NCI-H1436 treated with DMSO at 0.1 percent for 48 hours (cell line): ENCODE data around the gene FAM217B.

Experiments used
- DNase-seq: peaks from one replicate; lab custom pipeline; 2025; lab: John Stamatoyannopoulos, UW

FAM217B gene

DNA sequence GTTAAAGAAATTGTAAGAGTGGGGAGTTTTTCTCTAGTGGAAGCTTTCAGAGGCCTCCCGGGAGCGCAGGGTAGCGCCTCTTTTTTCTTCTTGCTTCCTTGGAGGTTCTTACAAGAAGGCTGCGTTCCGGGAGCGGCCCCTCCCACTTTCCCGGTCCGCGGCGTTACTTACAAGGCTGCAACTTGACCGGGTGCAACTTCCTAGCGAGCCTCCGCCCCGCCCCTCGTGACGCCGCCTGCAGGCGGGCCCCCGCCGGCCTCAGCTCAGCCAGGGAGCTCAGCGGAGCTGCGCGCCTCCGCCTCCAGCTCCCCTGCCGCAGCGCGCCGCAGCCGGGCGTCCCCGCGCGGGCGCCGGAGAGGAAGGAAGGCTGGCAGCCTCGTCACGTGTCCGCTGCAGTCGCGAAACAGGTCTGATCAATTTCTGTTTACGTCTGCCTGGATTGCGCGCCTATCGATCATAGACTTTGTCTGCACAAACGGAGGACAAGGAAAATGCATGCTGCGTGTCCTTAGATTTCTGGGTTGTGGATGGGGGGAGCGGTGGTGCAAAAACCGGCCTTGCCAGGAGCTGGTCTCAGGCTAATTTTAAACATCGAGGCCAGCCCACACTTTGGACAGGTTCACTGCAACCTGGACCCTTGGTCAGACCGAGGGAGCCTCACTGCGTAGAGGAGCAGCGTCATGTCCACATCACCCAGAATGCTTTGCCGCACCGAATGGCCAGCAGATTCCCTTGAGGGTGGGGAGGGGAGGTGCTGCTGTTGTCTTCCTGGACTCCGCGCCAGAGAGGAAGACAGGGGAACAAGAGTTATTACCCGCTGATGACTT, at the start of gene FAM217B, which contains the start of gene PPP1R3D:
Gene FAM217B, plus strand, starts transcription at position 261 of the 827 bp plus-strand sequence. CDS start 3,555 bp downstream, outside the sequence.
Gene PPP1R3D, minus strand, starts transcription at position 177 of the 827 bp plus-strand sequence. CDS start 374 bp downstream, outside the sequence.
- DNase-seq: peak; percentile 48

DNA sequence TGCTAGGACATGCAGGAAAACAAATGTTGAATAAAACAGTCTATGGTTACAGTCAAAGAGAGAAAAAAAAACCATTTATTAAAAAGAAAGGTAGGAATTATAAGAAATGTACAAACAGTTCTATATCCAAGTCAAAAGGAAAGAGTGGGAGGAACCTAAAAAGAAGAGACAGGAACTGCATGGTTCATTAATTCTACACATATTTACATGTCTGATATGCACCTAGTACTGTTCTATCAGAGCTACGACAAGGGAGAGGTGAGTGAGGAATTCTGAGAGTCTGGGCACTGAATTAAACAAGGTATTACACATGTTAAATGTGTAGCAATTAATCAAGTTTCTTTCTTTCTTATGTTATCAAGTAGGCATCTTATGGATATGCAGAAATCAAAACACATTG, 48.6 kb upstream of the FAM217B start:
- no peak for DNase-seq

DNA sequence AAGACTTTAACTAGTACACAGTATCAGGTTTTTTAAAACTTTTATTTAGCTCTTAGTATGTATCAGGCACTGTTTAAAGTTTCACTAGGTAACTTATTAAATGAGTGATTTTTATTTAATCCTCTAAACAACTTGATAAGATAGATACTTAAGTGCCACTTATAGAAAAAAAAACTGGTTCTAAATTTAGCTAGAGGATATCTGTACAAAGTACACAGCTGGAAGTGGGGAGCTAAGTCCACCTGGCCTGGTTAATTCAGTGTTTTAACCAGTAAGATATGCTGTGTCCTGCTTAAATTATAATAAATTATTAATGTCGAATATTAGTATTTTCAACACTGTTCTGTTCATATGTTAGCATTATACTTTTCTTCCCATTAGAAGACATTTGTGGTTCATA, 44.3 kb upstream of the FAM217B start:
- DNase-seq: no peak

DNA sequence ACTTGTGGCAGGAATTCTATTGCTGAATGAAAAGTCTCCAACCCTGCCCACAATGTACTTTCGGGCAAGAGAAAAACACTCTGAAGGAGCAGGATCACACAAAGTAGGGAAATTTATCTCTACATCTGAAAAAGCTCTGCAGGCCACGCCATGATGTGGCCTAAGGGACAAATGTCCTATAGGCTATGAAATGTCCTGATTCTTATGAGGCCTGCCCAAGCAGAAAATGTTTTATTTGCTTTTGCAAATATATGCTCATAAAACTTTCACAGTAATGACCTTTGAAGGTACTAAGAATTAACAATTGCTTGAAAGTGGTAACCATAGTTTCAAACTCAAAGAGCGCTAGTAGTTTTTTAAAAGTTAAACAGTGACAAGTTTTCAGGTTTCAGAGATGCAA, 37.7 kb upstream of the FAM217B start:
- no peak for DNase-seq

DNA sequence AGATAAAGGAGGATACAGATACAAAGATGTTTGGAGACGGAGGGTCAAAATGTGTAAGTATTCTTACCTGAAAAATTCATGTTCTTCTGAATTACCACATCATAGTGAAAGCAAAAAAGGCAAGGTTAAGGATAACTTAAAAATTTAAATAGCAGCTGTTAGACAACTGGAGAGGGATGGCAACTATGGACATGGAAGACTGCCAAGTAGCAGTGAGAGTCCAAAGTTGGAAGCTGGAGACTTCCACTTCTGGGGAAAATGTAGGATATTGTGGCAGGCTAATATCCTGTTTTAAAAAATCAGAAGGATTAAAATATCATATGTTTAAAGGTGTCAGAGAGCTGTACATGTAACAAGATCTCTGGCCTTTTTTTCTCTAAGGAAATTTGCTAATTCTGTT, 36.6 kb upstream of the FAM217B start:
- no peak for DNase-seq

DNA sequence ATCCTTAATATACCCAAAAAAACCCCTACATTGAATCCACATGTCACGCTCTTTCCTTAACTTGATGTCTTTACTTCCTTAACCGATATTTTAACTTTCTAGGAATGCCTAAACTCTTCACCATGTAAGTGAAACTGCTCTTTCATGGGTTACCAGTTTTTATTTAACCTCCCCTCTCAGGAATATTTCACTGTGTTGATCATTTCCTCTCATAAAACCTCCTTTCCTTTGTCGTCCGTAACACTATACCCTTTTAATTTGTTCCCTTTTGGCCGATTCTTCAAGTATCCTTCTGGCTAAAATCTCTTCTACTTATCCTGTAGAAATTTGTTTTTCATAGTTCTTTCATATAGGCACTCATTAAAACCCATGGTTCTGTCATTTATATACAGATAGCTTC, 31.3 kb upstream of the FAM217B start:
- DNase-seq: no peak

DNA sequence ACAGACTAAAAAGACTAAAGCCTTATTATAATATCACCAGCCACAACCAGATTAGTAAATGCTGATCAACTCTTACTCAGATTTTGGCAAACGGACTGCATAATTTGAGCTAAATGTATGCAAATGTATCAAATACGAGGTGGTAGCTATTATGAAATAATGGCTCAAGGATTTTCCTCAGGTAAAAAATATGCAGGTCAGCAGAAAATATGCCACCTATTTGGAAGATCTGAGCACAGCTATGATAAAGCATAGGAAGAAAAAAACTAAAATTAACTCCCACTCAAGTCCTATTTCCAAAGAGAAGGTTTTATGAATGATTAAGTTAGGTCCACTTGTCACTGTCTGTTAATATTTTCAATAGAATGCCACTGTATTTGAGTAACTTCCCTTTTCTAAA, 29.1 kb upstream of the FAM217B start:
- DNase-seq: no peak

- no peak for DNase-seq
Observed at GRCh38 chr20:59912609-59913008, 27.6 kb upstream of the FAM217B start.

- DNase-seq: no peak
Observed at GRCh38 chr20:59920944-59921343, 19.2 kb upstream of the FAM217B start.

GRCh38 chr20:59923514-59923913, 16.7 kb upstream of the FAM217B start:
- DNase-seq: no peak

DNA sequence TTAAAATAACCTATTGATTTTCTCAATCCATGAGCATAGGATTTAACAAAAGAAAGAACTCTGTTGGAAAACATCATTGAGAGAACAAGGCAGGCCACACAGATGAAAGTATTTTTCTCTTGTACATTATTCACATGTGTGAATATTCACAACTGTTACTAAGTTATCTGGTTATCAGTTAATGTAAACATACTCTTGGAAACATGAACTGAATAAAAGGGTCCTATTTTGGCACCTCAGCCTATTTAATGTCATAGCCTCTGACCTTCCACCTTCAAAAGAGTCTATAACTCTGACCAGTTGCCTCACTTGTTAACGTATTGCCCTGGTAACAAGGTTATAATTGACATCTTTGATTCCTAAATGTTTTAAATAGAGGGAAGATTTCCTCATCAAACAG, 14.8 kb upstream of the FAM217B start:
- no peak for DNase-seq

DNA sequence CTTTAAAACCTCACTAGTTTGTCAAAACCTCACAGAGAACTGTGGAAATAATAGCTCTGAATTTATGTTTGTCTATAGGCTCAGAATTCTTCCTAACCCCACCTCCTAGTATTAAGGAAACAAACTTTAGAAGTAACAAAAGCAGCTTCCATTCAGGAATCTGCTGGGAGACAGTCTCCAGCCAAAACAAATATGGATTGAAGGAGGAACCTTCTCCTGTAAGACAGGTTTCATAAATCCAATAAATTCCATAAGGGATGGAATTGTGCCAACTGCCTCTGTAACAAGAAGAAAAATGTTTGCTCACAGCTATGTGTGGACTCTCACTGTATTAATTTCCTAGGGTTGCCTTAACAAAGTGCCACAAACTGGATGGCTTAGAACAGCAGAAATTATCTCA, 14.3 kb upstream of the FAM217B start:
- DNase-seq: no peak

GRCh38 chr20:59931511-59932312, 8.5 kb upstream of the FAM217B start:
- DNase-seq: no peak

GRCh38 chr20:59932616-59933295, 7.4 kb upstream of the FAM217B start:
- no peak for DNase-seq

DNA sequence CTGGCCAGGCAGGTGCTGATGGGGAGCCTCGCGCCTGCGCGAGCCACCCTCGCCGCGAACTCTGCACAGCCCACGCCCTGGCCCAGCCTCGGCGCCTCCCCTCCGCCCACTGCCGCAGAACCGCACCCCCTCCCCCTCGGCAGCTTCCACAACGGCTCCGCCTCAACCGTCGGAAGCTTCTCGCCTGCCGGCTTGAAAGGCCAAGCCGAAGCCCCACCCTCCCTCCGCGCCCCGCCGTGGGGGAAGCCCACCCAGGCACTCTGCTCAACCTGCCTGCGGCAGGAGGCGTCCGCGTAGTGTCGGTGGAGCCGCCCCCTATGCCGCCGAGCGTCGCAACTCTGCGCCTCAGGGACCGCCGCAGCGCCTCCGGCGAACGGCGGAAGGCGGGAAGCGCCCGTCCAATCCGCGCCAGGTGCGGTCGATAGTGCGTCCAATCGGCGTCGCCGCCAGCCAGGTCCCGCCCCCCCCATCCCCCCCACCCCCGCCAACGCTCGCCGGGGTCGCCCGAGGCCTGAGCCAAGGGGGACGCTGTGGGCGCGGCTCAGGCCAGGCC, 6.8 kb upstream of the FAM217B start, which contains the start of gene SYCP2:
Gene SYCP2, minus strand, starts transcription at position 342 of the 553 bp plus-strand sequence. CDS start 11,224 bp downstream, outside the sequence.
- no peak for DNase-seq

GRCh38 chr20:59933849-59934585, 6.2 kb upstream of the FAM217B start:
- no peak for DNase-seq

DNA sequence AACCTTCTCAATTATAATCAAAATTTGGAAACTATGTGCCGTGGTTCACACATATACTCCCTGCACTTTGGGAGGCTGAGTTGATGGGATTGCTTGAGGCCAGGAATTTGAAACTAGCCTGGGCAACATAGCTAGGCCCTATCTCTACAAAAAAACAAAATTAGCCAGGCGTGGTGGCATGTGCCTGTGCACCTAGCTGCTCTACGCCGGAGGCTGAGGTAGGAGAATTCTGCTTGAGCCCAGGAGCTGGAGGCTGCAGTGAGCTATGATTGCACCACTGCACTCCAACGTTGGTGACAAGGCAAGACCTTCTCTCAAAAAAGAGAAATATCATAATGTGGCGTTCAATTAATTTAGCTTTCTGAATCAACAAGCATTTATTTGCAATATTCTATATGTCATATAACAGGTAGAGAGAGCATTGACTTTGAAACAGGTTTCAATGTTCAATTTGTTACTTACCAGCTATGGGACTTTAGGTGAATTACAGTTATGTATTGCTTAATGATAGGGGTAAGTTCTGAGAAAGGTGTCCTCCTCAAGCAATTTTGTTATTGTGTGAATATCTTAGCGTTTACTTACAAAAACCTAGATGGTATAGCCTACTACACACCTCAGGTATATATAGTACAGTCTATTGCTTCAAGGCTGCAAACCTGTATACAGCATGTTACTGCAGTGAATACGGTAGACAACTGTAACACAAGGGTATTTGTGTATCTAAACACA, 4.6 kb upstream of the FAM217B start:
- no peak for DNase-seq

GRCh38 chr20:59936409-59936808, 3.8 kb upstream of the FAM217B start:
- DNase-seq: no peak

DNA sequence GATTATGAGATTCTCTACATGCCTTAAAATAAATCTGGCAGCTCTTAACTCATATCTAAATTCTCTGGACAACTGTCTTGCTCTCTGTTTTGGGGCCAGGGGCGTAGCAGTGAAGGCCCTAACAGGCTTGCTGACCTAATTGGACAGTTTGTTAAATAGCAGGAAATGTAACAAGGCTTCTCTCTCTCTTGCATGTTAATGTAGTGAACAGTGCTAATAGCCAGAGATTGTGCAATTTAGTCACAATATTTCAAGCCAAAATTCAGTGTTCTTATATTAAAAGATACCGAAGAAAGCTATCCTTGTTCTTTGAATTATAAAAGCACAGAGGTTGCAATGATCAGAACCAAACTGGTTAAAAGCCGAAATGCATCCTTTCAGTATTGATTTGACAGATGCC, 3.0 kb upstream of the FAM217B start:
- no peak for DNase-seq

GRCh38 chr20:59938221-59938620, 2.0 kb upstream of the FAM217B start:
- DNase-seq: no peak

DNA sequence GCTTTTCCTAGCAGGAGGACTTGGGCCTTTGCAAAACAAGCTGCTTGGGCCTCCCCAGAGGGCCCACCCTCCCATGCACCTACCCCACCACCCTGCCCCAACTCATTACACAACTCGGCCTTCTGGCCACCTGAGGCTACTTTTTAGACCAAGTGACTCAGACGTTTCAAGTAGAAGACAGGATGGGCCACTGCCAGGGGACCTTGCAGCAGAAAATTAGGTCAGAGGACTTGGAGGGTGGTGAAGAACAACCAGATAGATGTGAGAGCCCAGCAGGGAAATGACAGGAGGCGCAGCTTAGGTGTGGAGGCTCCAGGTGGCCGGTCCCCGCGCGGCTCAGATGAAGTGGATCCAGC, 1.5 kb upstream of the FAM217B start:
- no peak for DNase-seq
